Measurements from ENCODE around the gene PNLIP.

GRCh38 chr10:116607336-116607735, 61.6 kb downstream of the PNLIP start:
- TF ChIP-seq CTCF (IDR thresholded peaks at IDR 0.05; ENCODE audit: insufficient read depth, low read length, poor library complexity, severe bottlenecking): no peak
- TF ChIP-seq EZH2phosphoT487 (conservative IDR thresholded peaks at IDR 0.05; ENCODE audit: low read length): no peak

Measured in SU-DHL-6 (cell line).